HG03378 (cell line): ENCODE results near the gene SHF.

Experiments
- ATAC-seq: cut with Tn5 transposase; IDR thresholded peaks from one replicate; pipeline ENCODE4 v1.9.1; 2021; ENCODE audit warnings: mild to moderate bottlenecking, moderate library complexity; ENCODE audit not compliant: unreplicated experiment

Gene SHF

DNA sequence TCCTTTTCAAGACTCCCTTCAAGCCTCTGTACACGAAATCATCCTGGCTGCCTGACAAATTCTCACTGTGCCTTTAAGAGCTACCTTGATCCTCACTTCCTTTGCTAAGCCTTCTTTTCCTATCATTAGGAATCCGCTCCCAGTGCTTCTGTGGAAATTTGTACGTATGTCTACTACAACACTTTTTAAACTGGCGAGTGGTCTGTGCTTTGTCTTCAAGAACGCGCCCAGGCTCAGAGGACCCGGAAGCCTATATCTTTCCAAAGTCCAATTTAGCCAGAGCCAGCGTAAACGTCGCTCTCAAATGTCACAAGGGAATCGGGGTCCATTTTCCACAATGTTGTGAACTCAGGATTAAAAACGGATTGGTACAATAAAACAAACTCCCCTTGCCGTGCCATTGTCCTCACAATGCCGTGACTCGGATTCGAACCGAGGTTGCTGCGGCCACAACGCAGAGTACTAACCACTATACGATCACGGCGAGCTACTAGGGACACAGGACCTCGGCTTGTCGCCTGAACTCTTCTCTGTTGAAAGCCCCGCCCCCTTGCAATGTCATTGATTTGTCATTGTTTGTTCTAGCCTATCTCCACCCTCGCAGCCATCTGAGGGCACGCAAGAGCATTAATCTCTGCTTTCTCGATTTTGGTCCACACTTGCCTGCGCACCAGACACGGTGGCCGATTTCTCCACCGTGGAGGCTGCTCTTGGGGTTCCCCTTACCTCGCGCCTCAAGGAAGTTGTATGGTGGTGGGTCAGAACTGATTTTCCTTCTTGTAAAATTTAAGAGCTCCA, 12.4 kb upstream of the SHF start:
- ATAC-seq: peak; percentile 47

- peak; percentile 14 for ATAC-seq
These were observed 11.5 kb upstream of the SHF start for GRCh38 chr15:45199136-45199810.

DNA sequence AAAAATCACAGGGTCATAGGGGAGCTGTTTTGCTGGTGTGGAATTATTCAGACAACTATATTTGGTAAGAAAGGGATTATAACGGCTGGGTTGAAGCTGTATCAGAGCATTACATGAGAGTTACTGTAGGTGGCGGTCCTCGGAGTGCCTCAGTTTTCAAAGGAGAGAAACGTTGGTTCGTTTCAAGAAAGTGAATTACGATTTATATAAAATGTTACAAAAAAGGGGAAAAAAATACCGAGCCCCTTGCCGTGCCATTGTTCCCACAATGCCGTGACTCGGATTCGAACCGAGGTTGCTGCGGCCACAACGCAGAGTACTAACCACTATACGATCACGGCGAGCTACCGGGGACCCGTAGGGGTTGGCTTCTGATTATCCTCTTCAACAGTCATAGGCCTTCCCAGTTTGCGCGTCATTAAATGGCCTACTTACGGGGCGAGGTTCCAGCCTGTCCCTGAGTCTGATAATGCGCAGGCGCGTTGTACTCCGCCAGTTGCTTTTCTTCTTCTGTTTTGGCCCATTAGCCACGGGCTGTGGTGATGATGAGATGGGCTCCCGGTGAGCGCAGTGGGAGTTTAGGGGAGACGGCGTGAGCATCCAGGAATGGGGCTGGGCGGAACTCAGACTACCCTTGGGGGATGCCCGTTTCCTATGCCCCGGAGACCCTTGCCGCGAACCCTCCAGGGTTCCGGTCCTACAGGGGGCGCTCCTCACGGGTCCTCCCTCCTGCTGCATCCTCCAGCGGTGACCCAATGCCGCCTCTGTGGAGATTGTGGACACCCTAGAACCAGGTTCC, 10.8 kb upstream of the SHF start:
- peak; percentile 68 for ATAC-seq

- ATAC-seq: no peak
These were observed 9.7 kb upstream of the SHF start for GRCh38 chr15:45197512-45197911.

- no peak for ATAC-seq
These were observed 230 bp downstream of the SHF start for GRCh38 chr15:45187578-45187893.

- ATAC-seq: no peak
These were observed 792 bp downstream of the SHF start for GRCh38 chr15:45186771-45187577.

DNA sequence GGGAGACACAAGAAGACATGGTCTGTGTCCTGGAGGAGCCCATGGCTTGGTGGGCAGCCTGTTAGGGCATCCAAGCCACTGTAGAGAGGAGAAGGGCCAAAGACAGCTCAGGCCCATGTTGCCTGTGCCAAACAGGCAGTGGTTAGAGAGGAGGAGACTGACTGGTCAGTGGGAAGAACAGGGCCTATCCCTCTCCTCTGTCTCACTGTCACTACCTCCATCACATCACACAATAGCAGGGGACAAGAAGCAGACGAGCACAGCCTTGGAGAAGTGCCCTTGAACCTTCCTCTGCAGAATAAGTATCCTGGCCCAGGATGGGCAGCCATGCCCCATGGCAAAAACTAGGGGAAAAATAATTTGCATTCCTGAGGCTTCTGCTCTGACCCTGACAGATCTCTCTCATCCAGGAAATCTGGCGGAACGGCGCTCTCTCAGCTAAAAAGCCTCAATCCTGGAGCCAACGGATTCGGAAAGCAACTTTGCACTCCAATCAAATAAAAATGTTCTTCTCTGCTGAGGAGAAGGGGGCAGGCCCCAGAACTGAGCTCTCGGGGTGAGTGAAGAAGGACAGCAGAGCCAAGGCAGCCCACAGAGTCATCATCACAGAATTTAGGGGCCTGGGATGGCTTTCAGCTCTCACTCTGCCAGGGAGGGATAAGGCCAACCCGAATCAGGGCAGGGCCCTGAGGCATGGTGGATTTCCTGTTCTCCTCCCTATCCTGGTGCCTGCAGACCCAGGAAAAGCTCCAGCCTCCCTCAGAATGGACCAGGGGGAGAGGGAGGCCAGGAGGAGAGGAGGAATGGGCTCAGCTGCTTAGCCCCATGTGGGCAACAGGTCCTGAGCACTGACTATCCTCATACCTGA, 1.6 kb downstream of the SHF start:
- ATAC-seq: no peak

DNA sequence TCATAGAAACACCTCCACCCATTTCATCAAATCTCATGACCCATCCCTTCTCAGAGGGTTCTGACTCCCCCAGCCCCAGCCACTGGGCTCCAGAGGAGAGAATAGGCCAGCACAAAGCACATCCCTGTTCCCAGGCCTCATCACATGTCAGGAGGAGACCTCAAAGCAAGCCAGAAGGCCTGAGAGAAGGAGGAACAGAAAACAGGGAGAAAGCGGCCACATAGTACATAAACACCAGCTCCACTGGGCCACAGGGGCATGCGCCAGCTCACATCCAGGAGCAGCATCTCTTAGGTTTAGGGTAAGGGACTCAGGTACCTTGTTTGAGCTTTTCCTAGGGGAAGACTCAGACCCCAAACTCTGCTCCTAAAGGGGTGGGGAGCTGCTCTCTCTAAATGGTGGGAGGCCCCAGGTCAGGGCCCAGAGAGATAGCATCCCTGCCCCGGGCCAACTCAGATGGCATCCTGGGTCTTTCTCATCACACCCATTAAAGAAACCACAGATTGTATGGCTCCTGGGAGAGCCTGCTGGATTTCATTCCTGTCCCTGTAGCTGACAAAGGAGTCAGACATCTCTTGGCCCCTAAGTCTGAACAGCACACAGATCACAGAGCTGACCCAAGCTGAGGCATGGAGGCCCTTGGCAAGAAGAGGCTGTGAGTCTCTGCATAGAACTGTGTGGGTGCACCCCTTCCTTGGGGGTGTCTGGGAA, 2.5 kb downstream of the SHF start:
- no peak for ATAC-seq

- ATAC-seq: no peak
These were observed 3.2 kb downstream of the SHF start for GRCh38 chr15:45184562-45185041.

DNA sequence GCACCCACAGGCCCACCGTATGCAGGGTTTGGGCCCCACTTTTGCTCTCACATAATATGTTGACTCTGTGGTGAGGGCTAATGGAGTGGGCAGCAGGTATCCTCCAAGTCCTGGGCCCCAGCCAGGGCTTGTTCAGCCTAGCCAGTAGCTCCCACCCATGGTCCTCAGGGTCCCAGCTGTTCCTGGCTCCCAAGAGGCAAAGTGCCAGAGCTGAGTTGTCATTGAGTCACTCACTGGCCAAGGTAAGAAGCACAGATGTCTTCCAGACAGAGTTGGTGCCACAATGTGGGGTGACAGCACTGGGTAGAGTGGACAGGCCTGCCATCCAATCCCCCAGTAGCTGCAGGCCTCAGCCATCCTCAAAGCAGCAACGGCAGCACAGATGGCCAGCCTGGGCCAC, 4.3 kb downstream of the SHF start:
- ATAC-seq: no peak

GRCh38 chr15:45182996-45183395, 4.8 kb downstream of the SHF start:
- no peak for ATAC-seq

- ATAC-seq: no peak
These were observed 6.1 kb downstream of the SHF start for GRCh38 chr15:45181491-45182285.

DNA sequence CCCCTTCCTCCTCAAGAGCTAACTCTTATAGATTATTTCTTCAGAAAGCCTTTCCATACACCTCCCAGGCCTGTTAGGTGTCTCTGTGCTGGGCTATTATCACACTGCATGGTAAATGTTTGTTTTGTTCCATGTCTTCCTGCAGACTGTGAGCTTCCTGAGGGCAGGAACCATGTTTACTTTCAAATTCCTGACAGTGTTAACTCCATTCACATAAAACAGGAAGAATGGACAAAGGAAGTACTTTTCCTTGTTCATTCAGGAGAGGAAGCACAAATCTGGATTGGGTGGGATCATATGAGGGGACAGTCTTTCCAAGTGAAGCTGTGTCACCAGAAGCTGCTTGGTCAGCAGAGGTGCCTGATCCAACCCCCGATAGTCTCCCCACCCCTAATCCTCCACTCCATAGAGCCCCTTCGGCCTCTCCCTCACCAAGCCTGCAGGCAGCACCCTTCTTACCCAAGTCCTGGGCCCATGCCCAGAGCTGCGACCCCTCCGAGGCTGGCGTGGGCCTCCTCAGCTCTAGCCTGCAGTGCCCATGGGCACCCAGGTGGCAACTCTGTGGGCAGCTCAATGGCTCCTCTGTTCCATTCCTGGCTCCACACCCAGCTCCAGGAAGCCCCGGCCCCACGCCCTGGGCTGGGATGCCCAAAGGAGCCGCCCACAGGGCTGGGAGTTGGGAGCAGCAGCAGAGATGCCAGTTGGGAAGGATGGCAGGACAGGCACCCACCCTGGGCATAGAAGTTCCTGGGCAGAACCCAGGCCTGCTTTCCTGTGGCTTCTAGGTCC, 6.9 kb downstream of the SHF start:
- no peak for ATAC-seq

DNA sequence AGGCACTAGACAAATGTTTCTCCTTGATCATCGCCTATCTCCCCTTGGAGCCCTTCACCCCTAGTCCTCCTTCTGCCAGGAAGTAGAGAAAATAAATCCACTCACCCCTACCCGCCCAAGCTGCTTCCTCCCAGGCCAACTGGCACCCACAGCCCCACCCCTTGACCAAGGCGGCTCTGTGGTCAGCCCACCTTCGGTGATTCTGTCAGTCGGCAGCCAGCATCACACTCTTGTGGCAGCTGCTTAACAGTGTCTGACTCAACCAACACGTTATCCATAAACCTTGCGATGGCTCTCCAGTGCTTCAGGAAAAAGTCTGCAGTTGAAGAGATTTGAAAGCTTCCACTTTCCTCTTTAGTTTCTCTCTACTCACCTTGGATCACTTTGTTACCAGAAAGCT, 7.6 kb downstream of the SHF start:
- no peak for ATAC-seq

- ATAC-seq: no peak
These were observed 8.4 kb downstream of the SHF start for GRCh38 chr15:45179221-45179985.

GRCh38 chr15:45177285-45177684, 10.5 kb downstream of the SHF start:
- ATAC-seq: no peak

GRCh38 chr15:45174577-45174976, 13.2 kb downstream of the SHF start:
- ATAC-seq: no peak
